Neural cell (in vitro differentiated cells): Measurements from ENCODE around the gene CITED1.

Experiments used
- CTCF ChIP-seq: fragments of 450-650 bp; IDR thresholded peaks from 2 replicates; pipeline ENCODE4 v1.5.1; 2014; ENCODE audit warnings: antibody characterized with exemption, mild to moderate bottlenecking, moderate library complexity; ENCODE audit not compliant: poor library complexity, severe bottlenecking
- EZH2 ChIP-seq: fragments of 200-600, 300-800 bp; shearing (Covaris generic), sonication (generic); IDR thresholded peaks from 2 replicates; pipeline ENCODE4 v1.6.1; 2014; ENCODE audit warnings: antibody characterized with exemption, low read length, borderline replicate concordance, mild to moderate bottlenecking; ENCODE audit not compliant: insufficient read depth, poor library complexity, severe bottlenecking
- MXI1 ChIP-seq: fragments of 450-650 bp; conservative IDR thresholded peaks from 2 replicates; pipeline ENCODE4 v1.6.1; 2014; ENCODE audit warnings: antibody characterized with exemption, mild to moderate bottlenecking; ENCODE audit not compliant: poor library complexity, severe bottlenecking
- POLR2AphosphoS5 ChIP-seq: IDR thresholded peaks from 2 replicates; pipeline ENCODE4 v1.6.1; 2012
- TF ChIP-seq, protein P1 (sequence below): IDR thresholded peaks from 2 replicates; pipeline ENCODE4 v1.6.1; 2012; ENCODE audit warnings: borderline replicate concordance

DNA sequence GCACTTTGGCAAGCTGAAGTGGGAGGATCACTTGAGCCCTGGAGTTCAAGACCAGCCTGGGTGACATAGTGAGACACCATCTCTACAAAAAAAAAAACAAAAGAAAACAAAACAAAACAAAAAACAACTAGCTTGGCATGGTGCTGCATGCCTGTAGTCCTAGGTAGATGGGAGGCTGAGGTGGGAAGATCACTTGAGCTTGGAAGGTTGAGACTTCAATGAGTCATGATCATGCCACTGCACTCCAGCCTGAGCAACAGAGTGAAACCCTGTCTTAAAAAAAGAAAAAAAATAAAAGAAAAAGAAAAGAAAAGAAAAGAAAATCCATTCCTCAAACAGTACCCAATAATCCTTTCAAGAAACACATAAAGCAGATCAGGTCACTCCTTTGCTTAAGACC lies 52.0 kb downstream of the CITED1 start:
- TF ChIP-seq CTCF, result no peak
- TF ChIP-seq, protein P1, sequence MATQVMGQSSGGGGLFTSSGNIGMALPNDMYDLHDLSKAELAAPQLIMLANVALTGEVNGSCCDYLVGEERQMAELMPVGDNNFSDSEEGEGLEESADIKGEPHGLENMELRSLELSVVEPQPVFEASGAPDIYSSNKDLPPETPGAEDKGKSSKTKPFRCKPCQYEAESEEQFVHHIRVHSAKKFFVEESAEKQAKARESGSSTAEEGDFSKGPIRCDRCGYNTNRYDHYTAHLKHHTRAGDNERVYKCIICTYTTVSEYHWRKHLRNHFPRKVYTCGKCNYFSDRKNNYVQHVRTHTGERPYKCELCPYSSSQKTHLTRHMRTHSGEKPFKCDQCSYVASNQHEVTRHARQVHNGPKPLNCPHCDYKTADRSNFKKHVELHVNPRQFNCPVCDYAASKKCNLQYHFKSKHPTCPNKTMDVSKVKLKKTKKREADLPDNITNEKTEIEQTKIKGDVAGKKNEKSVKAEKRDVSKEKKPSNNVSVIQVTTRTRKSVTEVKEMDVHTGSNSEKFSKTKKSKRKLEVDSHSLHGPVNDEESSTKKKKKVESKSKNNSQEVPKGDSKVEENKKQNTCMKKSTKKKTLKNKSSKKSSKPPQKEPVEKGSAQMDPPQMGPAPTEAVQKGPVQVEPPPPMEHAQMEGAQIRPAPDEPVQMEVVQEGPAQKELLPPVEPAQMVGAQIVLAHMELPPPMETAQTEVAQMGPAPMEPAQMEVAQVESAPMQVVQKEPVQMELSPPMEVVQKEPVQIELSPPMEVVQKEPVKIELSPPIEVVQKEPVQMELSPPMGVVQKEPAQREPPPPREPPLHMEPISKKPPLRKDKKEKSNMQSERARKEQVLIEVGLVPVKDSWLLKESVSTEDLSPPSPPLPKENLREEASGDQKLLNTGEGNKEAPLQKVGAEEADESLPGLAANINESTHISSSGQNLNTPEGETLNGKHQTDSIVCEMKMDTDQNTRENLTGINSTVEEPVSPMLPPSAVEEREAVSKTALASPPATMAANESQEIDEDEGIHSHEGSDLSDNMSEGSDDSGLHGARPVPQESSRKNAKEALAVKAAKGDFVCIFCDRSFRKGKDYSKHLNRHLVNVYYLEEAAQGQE, result no peak
- no peak for TF ChIP-seq EZH2
- TF ChIP-seq POLR2AphosphoS5, result no peak
- TF ChIP-seq MXI1, result no peak
